Testis (tissue), 3 donors: ENCODE measurements around the gene DNER. TPM values are rescaled to one million over a fixed set of nuclear protein-coding genes. Genes with fewer than 3 reads are reported as not detected.

Experiments
- DNase-seq: peaks from one replicate; pipeline ENCODE4 v3.0.0-alpha.2; 2019
- H3K27ac ChIP-seq, 2 donors: fragments of 200-600 bp; sonication (generic); one replicate each; pipeline ENCODE4 v1.5.1; 2019
- H3K27me3 ChIP-seq: fragments of 200-600 bp; sonication (generic); one replicate; pipeline ENCODE4 v1.5.1; 2019
- H3K36me3 ChIP-seq: fragments of 200-600 bp; sonication (generic); one replicate; pipeline ENCODE4 v1.5.1; 2017; ENCODE audit warnings: low read depth; ENCODE audit errors: missing control alignments
- H3K4me1 ChIP-seq: fragments of 200-600 bp; sonication (generic); one replicate; pipeline ENCODE4 v1.5.1; 2019
- H3K4me3 ChIP-seq, 2 donors: fragments of 200-600 bp; sonication (generic); one replicate each; pipeline ENCODE4 v1.5.1; 2017 to 2019
- H3K9me3 ChIP-seq: fragments of 200-600 bp; sonication (generic); one replicate; pipeline ENCODE4 v1.5.1; 2017
- CTCF ChIP-seq, 3 experiments: fragments of 450-650 bp in 2 of 3; fragments of 200-600 bp in 1 of 3; sonication (generic) in 1 of 3; IDR thresholded peaks; one replicate each; pipeline ENCODE4 v1.5.1; 2016 to 2019; ENCODE audit warnings: antibody characterized with exemption in 3 of 3, mild to moderate bottlenecking in 2 of 3, moderate library complexity in 1 of 3
- POLR2A ChIP-seq: fragments of 450-650 bp; IDR thresholded peaks from one replicate; pipeline ENCODE4 v1.6.1; 2017; ENCODE audit warnings: antibody characterized with exemption, mild to moderate bottlenecking, moderate library complexity
- WGBS, 2 donors: methylation state at CpG; one replicate each; pipeline ENCODE4 v1.1.5; 2018; 5-methylcytosine and 5-hydroxymethylcytosine counted together
- intact Hi-C: fragments of 100-400 bp; cut with DNase I; formaldehyde crosslinking; loops from one replicate; pipeline ENCODE4 v1.15.1; 2023; ENCODE audit warnings: low total_unique reads
- polyA plus RNA-seq: library from polyadenylated mRNA; stranded (reverse); fragments of 350-450 nt; fragmentation: Illumina TruSeq; extraction: RNeasy Lipid Tissue Mini Kit (QIAGEN cat#74804); gene quantifications from one replicate; pipeline ENCODE4 v1.2.3, GENCODE V29; 2014; ENCODE audit warnings: low read depth, low replicate concordance; ENCODE audit not compliant: insufficient read depth
- total RNA-seq, 2 donors: library from RNA; depleted of rRNA; stranded (reverse); fragments of >200 nt; gene quantifications; one replicate each; pipeline ENCODE4 v1.2.3, GENCODE V29; 2016

Gene DNER
- total and polyA plus RNA-seq, 3 donors from 2014 or later, result 2.0 to 4.8 (median 2.9) TPM

DNA sequence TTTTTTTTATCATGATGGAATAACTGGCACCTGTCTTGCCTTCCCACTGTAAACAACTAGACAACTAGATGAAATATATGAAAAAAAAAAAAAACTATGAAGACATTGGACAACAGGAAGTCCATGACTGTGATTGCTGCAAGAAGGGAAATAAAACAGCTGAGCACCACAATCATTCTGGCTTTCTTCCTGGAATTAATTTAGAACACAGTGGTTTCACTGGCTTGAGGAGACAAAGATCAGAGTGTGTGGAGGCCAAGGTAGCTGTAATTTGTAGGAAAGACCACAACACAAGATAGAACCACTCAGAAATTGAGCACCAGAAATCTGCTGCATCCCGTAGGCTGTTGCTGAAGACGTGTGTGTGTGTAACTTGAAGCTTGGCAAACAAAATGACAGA, 322.2 kb downstream of the DNER start:
- no peak for DNase-seq
- no peaks in the 10 kb centered on the region for H3K27me3 ChIP-seq
- H3K27ac ChIP-seq, result no peak overlapping the region
- WGBS, 2 donors, result 39 to 53% methylated on average over 2 of the region's 2 CpGs
- peaks cover 5% of the 10 kb centered on the region for H3K4me1 ChIP-seq
- H3K36me3 ChIP-seq, result no peaks in the 10 kb centered on the region
- H3K4me3 ChIP-seq, result no peak overlapping the region
- TF ChIP-seq POLR2A (no peak), CTCF (IDR thresholded peaks at IDR 0.05) (no peak)
- intact Hi-C loops, result no loop called here
- H3K9me3 ChIP-seq, result no peaks in the 10 kb centered on the region

GRCh38 chr2:229388731-229389130, 325.6 kb downstream of the DNER start:
- Histone ChIP-seq H3K4me3 (no peak overlapping the region), H3K27me3 (no peaks in the 10 kb centered on the region), H3K27ac (no peak overlapping the region), H3K4me1 (peaks cover 5% of the 10 kb centered on the region), H3K9me3 (no peaks in the 10 kb centered on the region), H3K36me3 (no peaks in the 10 kb centered on the region)
- TF ChIP-seq POLR2A (no peak), CTCF (IDR thresholded peaks at IDR 0.05) (no peak)
- intact Hi-C loops, result no loop called here
- 58 to 75% methylated on average over 4 of the region's 4 CpGs for WGBS, 2 donors
- no peak for DNase-seq

- 57 to 74% methylated on average over 5 of the region's 5 CpGs for WGBS, 2 donors
- DNase-seq, result no peak
- Histone ChIP-seq H3K4me3 (no peak overlapping the region), H3K4me1 (peaks cover 5% of the 10 kb centered on the region), H3K27me3 (no peaks in the 10 kb centered on the region), H3K27ac (peak overlapping the region in 1 of 2 donors; percentile 4), H3K36me3 (no peaks in the 10 kb centered on the region), H3K9me3 (no peaks in the 10 kb centered on the region)
- intact Hi-C loops, result no loop called here
- no peak for TF ChIP-seq POLR2A
- no peak for TF ChIP-seq CTCF (IDR thresholded peaks at IDR 0.05)
Measured at GRCh38 chr2:229387866-229388265, 326.5 kb downstream of the DNER start.

- Histone ChIP-seq H3K4me1 (no peaks in the 10 kb centered on the region), H3K9me3 (no peaks in the 10 kb centered on the region), H3K27ac (no peak overlapping the region), H3K4me3 (no peak overlapping the region), H3K27me3 (no peaks in the 10 kb centered on the region), H3K36me3 (no peaks in the 10 kb centered on the region)
- intact Hi-C loops, result no loop called here
- TF ChIP-seq CTCF (IDR thresholded peaks at IDR 0.05) (no peak), POLR2A (no peak)
- DNase-seq, result no peak
- 84 to 93% methylated on average over 5 of the region's 5 CpGs for WGBS, 2 donors
Measured at GRCh38 chr2:229380101-229380625, 334.2 kb downstream of the DNER start.

DNA sequence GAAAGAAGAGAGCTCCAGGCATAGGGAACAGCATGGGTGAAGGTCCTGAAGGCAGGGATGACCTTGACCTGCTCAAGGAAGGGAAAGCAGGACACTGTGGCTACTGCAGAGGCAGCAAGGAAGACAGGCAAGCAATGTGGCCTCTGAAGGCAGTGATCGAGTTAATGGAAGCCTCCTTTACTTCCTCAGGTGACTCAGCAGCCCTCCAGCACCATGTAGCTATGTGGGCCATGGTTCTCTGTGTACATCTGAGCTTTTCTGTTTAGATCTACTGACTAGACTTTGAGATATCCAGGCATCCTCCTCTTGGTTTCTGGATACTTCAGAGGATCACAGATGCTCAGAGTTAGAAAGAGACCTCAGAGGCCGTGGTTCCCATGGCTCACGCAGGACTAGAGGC, 336.0 kb downstream of the DNER start:
- Histone ChIP-seq H3K36me3 (no peaks in the 10 kb centered on the region), H3K27me3 (no peaks in the 10 kb centered on the region), H3K4me3 (no peak overlapping the region), H3K4me1 (no peaks in the 10 kb centered on the region), H3K9me3 (no peaks in the 10 kb centered on the region), H3K27ac (no peak overlapping the region)
- DNase-seq, result no peak
- WGBS, 2 donors, result 81 to 93% methylated on average over 3 of the region's 3 CpGs
- TF ChIP-seq POLR2A (no peak), CTCF (IDR thresholded peaks at IDR 0.05) (no peak)
- intact Hi-C loops, result no loop called here
